HG03280 (cell line): ENCODE data around the gene CC2D1A.

Source experiments
- ATAC-seq: cut with Tn5 transposase; IDR thresholded peaks from one replicate; pipeline ENCODE4 v1.9.1; 2021; ENCODE audit warnings: mild to moderate bottlenecking, moderate library complexity; ENCODE audit not compliant: unreplicated experiment

CC2D1A gene

DNA sequence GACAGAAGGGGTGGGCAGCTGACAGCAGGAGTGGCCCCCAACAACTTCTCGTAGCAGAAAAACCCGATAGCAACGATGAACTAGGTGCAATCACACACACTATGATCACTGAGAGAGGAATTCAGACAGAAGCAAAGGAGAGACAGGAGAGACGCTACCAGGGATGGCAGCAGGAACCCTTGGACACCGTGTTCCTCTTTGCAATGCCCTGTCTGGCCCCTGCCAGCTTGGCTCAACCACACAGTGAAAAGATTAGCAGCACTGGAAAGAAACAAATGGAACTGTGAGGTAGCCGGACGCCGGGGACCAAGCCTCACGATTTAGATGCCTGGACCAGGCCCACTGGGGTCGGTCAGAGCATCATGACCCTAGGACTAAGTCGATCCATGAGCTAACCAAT, 69.9 kb downstream of the CC2D1A start:
- ATAC-seq = no peak

DNA sequence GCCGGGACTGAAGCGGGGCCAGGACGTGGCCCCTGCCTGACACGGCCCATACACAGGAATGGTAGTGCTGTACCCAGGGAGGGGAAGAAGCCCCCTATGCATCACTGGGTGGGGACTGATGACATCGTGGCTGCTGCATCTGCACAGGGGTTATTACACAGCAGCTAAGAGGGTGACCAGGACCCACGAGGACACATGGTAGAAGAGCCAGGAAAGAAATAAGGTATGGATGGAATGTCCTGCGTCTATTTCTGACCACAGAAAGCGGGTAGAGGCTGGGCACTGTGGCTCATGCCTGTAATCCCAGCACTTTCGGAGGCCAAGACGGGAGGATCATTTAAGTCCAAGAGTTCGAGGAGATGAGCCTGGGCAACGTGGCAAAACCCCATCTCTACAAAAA, 70.4 kb downstream of the CC2D1A start:
- ATAC-seq = no peak

GRCh38 chr19:13977803-13978202, 71.8 kb downstream of the CC2D1A start:
- no peak for ATAC-seq

DNA sequence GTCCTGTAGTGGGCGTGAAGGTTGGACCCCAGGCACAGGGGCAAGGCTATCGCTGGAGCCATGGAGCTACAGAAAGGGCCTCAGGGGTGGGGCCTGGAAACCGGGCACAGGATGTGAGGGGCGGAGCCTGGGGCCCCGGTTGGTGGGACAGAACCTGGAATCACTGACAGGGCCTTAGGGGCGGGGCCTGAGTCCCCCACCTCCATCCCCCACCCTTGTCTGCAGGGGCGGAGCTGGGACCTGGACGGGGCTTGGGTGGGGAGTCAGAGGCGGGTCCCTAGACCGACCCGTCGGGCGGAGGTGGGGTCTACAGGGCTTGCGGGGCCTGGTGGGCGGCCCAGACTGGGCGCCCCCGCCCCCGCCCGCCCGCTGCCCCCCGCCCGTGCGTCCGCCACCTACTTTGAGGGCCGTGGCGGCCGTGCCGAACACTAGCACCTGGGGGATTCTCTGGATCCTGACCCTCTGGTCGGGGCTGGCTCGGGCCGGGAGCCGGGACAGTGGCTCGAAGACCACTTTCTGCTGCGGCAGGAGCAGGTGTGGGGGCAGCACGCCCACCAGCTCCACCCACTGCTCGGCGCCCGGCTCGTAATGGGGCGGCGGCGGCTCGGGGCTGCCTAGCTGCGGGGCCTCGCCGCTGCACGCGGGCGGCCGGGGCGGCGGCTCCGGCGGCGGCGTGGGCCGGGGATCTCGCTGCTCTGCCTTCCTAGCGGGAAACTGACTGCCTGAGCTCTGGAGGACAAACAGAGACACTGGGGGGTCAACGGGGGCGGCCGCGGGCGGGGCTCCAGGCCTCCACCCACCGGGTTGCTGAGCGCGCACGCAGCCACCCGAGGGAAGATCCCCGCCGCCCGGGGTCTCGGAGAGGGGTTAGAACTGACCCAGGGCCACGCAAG, 72.6 kb downstream of the CC2D1A start:
- ATAC-seq = no peak

GRCh38 chr19:13979244-13979615, 73.2 kb downstream of the CC2D1A start:
- no peak for ATAC-seq

DNA sequence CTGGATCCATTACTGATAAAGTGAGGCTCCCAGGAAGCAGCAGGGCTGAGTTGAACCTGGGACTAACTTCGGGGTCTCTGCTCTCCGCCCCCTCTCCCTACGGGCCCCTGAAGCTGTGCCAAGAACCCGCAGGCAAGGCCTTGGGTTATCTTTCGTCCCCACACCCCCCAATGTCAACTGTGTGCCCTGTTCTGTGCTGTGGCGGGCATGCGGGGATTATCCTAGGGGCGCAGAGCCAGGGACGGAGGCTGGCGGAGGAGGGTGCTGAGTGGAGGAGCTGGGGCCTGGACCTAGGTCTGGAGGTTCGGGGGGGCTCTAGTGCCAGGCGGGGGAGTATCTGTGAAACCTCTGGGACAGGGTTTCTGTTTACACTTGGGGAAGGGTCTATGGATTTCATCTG, 73.7 kb downstream of the CC2D1A start:
- no peak for ATAC-seq

DNA sequence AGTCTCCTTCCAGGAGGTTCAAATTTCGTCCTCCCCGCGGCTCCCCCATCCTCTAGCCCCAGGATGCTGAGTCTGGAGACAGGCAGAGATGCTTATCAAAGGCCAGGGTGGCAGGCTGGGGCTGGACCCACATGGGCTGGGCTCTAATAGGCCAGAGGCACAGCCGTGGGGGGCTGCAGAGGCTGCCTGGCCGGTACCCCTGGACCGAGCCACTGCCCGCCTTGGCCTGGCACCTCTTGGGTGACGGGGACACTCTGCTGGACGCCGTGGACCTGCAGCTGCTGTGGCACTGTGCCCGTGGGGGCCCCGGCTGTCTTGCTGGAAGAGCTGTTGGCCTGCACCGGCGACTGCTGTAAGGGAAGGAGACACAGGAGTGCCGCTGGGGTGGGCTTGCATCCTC, 74.3 kb downstream of the CC2D1A start:
- no peak for ATAC-seq
